ENCODE results near the gene SEMA3D.

GRCh38 chr7:84971360-84971759, 215.5 kb downstream of the SEMA3D start:
- no peak for TF ChIP-seq NR2C2 (CRISPR knock-in tag; IDR thresholded peaks at IDR 0.05)
- no peak for TF ChIP-seq NR2C2 (tag; IDR thresholded peaks at IDR 0.05)
- TF ChIP-seq RAD51 (IDR thresholded peaks at IDR 0.05; ENCODE audit: borderline replicate concordance, low read depth) = no peak
- TF ChIP-seq CHD4 (IDR thresholded peaks at IDR 0.05; ENCODE audit: insufficient read depth, insufficient replicate concordance, low read depth, low read length, poor library complexity, severe bottlenecking) = no peak
- TF ChIP-seq POLR2AphosphoS5 (IDR thresholded peaks at IDR 0.05; ENCODE audit: control insufficient read depth, insufficient read depth, low read depth, low read length) = no peak
- TF ChIP-seq JUN (IDR thresholded peaks at IDR 0.05; ENCODE audit: borderline replicate concordance, low read depth, low read length) = no peak
- no peak for TF ChIP-seq JUN (CRISPR knock-in tag; IDR thresholded peaks at IDR 0.05; ENCODE audit: borderline replicate concordance)
- TF ChIP-seq TCF7 (IDR thresholded peaks at IDR 0.05; ENCODE audit: borderline replicate concordance) = no peak

Measured in K562 (cell line).